H9 (cell line): Measurements from ENCODE around the gene SNHG17. TPM values are rescaled to one million over a fixed set of nuclear protein-coding genes. Genes with fewer than 3 reads are reported as not detected.

Experiments used
- DNase-seq: peaks from one replicate; pipeline ENCODE4 v3.0.0-alpha.2; 2017
- H2AFZ ChIP-seq: one replicate; pipeline ENCODE4 v1.6.1; 2013; ENCODE audit warnings: mild to moderate bottlenecking, low read length, control low read depth, moderate library complexity
- H2AK5ac ChIP-seq: 2 replicates; pipeline ENCODE4 v1.6.1; 2013; ENCODE audit warnings: low read length, control low read depth, mixed read lengths; ENCODE audit not compliant: insufficient read length
- H2BK120ac ChIP-seq: one replicate; pipeline ENCODE4 v1.6.1; 2013; ENCODE audit warnings: low read depth, mild to moderate bottlenecking, low read length, control low read depth, inconsistent platforms; ENCODE audit not compliant: poor library complexity, severe bottlenecking
- H2BK12ac ChIP-seq: 2 replicates; pipeline ENCODE4 v1.6.1; 2013; ENCODE audit warnings: low read length, control low read depth, mixed read lengths, low read depth; ENCODE audit not compliant: insufficient read length
- H2BK15ac ChIP-seq: 2 replicates; pipeline ENCODE4 v1.6.1; 2013; ENCODE audit warnings: low read depth, low read length, control low read depth
- H2BK20ac ChIP-seq: one replicate; pipeline ENCODE4 v1.6.1; 2013; ENCODE audit warnings: low read depth, mild to moderate bottlenecking, low read length, control low read depth, inconsistent platforms; ENCODE audit not compliant: poor library complexity, severe bottlenecking
- H2BK5ac ChIP-seq: 2 replicates; pipeline ENCODE4 v1.6.1; 2013; ENCODE audit warnings: low read length, control low read depth, mixed read lengths; ENCODE audit not compliant: insufficient read length
- H3K14ac ChIP-seq: 2 replicates; pipeline ENCODE4 v1.6.1; 2013; ENCODE audit warnings: low read length, control low read depth; ENCODE audit not compliant: insufficient read depth
- H3K18ac ChIP-seq: 2 replicates; pipeline ENCODE4 v1.6.1; 2013; ENCODE audit warnings: low read depth, mild to moderate bottlenecking, mixed read lengths, low read length, control low read depth; ENCODE audit not compliant: insufficient read length
- H3K23ac ChIP-seq: 2 replicates; pipeline ENCODE4 v1.6.1; 2013; ENCODE audit warnings: low read length, control low read depth, mixed read lengths, low read depth; ENCODE audit not compliant: insufficient read length
- H3K23me2 ChIP-seq: 2 replicates; pipeline ENCODE4 v1.6.1; 2013; ENCODE audit warnings: low read depth, mild to moderate bottlenecking, mixed read lengths, low read length, control low read depth; ENCODE audit not compliant: insufficient read length, poor library complexity, severe bottlenecking
- H3K27ac ChIP-seq: 2 replicates; pipeline ENCODE4 v1.5.1; 2013; ENCODE audit warnings: low read length, control low read depth, mixed read lengths, low read depth; ENCODE audit not compliant: insufficient read length
- H3K27me3 ChIP-seq: 2 replicates; pipeline ENCODE4 v1.6.1; 2013; ENCODE audit warnings: low read length, control low read depth, inconsistent platforms; ENCODE audit not compliant: insufficient read depth
- H3K4ac ChIP-seq: 2 replicates; pipeline ENCODE4 v1.6.1; 2013; ENCODE audit warnings: low read depth, mild to moderate bottlenecking, control low read depth, inconsistent platforms, low read length, moderate library complexity
- H3K4me1 ChIP-seq: 2 replicates; pipeline ENCODE4 v1.6.1; 2013; ENCODE audit warnings: low read length, control low read depth, inconsistent platforms; ENCODE audit not compliant: insufficient read depth
- H3K4me2 ChIP-seq: 2 replicates; pipeline ENCODE4 v1.6.1; 2013; ENCODE audit warnings: low read length, control low read depth, mixed read lengths; ENCODE audit not compliant: insufficient read length, insufficient read depth
- H3K56ac ChIP-seq: 2 replicates; pipeline ENCODE4 v1.6.1; 2013; ENCODE audit warnings: low read depth, mild to moderate bottlenecking, mixed read lengths, low read length, control low read depth; ENCODE audit not compliant: insufficient read length
- H3K79me1 ChIP-seq: 2 replicates; pipeline ENCODE4 v1.6.1; 2013; ENCODE audit warnings: low read depth, mild to moderate bottlenecking, moderate library complexity, low read length, control low read depth, inconsistent platforms; ENCODE audit not compliant: insufficient read depth, poor library complexity, severe bottlenecking
- H3K79me2 ChIP-seq: 2 replicates; pipeline ENCODE4 v1.6.1; 2013; ENCODE audit warnings: low read length, control low read depth, inconsistent platforms; ENCODE audit not compliant: insufficient read depth
- H3K9ac ChIP-seq: 2 replicates; pipeline ENCODE4 v1.6.1; 2013; ENCODE audit warnings: low read length, control low read depth, mixed read lengths; ENCODE audit not compliant: insufficient read length; ENCODE audit errors: extremely low read depth
- H3K9me3 ChIP-seq: one replicate; pipeline ENCODE4 v1.6.1; 2013; ENCODE audit warnings: low read depth, low read length, inconsistent platforms; ENCODE audit not compliant: control insufficient read depth
- H3T11ph ChIP-seq: one replicate; pipeline ENCODE4 v1.6.1; 2013; ENCODE audit warnings: mild to moderate bottlenecking, low read length, control low read depth, inconsistent platforms
- H4K20me1 ChIP-seq: one replicate; pipeline ENCODE4 v1.6.1; 2013; ENCODE audit not compliant: control insufficient read depth, insufficient read length, insufficient read depth
- H4K5ac ChIP-seq: 2 replicates; pipeline ENCODE4 v1.6.1; 2013; ENCODE audit warnings: low read depth, mild to moderate bottlenecking, mixed read lengths, low read length, control low read depth; ENCODE audit not compliant: insufficient read length
- H4K8ac ChIP-seq: replicated peaks from 2 replicates; pipeline ENCODE4 v1.6.1; 2013; ENCODE audit warnings: low read length, control low read depth, mixed read lengths, low read depth; ENCODE audit not compliant: insufficient read length
- H4K91ac ChIP-seq: 2 replicates; pipeline ENCODE4 v1.6.1; 2013; ENCODE audit warnings: low read depth, mild to moderate bottlenecking, moderate library complexity, mixed read lengths, low read length, control low read depth; ENCODE audit not compliant: insufficient read length
- H3K27ac Mint-ChIP-seq, 3 experiments: 2 replicates in 2 of 3; 3 replicates in 1 of 3; pipeline ENCODE4 v1.8.0; 2020 to 2021; ENCODE audit warnings: mixed read lengths in 3 of 3, mild to moderate bottlenecking in 1 of 3, moderate library complexity in 1 of 3
- H3K27me3 Mint-ChIP-seq: 2 replicates; pipeline ENCODE4 v1.8.0; 2021; ENCODE audit warnings: low read depth, mild to moderate bottlenecking, moderate library complexity, mixed read lengths
- H3K36me3 Mint-ChIP-seq, 3 experiments: 2 replicates in 2 of 3; 3 replicates in 1 of 3; pipeline ENCODE4 v1.8.0; 2020 to 2021; ENCODE audit warnings: low read depth in 3 of 3, mixed read lengths in 3 of 3; ENCODE audit not compliant: insufficient read depth in 1 of 3
- H3K4me1 Mint-ChIP-seq, 2 experiments: 2 replicates each; pipeline ENCODE4 v1.8.0; 2020; ENCODE audit warnings: mixed read lengths in 2 of 2
- H3K4me3 Mint-ChIP-seq, 2 experiments: 2 replicates in 1 of 2; 3 replicates in 1 of 2; pipeline ENCODE4 v1.8.0; 2020 to 2021; ENCODE audit warnings: mild to moderate bottlenecking in 2 of 2, mixed read lengths in 2 of 2, moderate library complexity in 1 of 2
- H3K9me3 Mint-ChIP-seq, 2 experiments: 2 replicates in 1 of 2; 3 replicates in 1 of 2; pipeline ENCODE4 v1.8.0; 2020; ENCODE audit warnings: mild to moderate bottlenecking in 2 of 2, mixed read lengths in 2 of 2, moderate library complexity in 1 of 2
- CTCF ChIP-seq: fragments of 200-600 bp; sonication (generic); conservative IDR thresholded peaks from 3 replicates; pipeline ENCODE4 v1.8.0; 2021; ENCODE audit warnings: antibody characterized with exemption, mild to moderate bottlenecking
- WGBS: extraction: QIAGEN DNeasy Blood & Tissue Kit; methylation state at CpG from one replicate; pipeline ENCODE4 v1.1.7; 2013; ENCODE audit warnings: missing lambda C conversion rate, low lambda C conversion rate, mixed read lengths; ENCODE audit not compliant: insufficient read length; ENCODE audit errors: extremely low coverage; 5-methylcytosine and 5-hydroxymethylcytosine counted together
- total RNA-seq: library from RNA; stranded (reverse); gene quantifications from 2 replicates; pipeline ENCODE4 v1.2.1, GENCODE V29; 2021

SNHG17 gene
- total RNA-seq, 1 experiment from 2014 or later: 70.1 TPM

GRCh38 chr20:38447251-38447661 is 12.1 kb upstream of the SNHG17 start:
- peaks cover 3% of the 10 kb centered on the region for H3K27me3 Mint-ChIP-seq

More at GRCh38 chr20:38447251-38447661, 12.1 kb upstream of the SNHG17 start:
- peaks cover 9% of the 10 kb centered on the region for H3K23me2 ChIP-seq
- H3K79me1 ChIP-seq: peaks cover 2% of the 10 kb centered on the region
- H2BK15ac ChIP-seq: no peak overlapping the region
- H2AFZ ChIP-seq: no peak overlapping the region
- no peak overlapping the region for H2BK12ac ChIP-seq
- no peaks in the 10 kb centered on the region for H3K9me3 ChIP-seq
- no peak overlapping the region for H3K18ac ChIP-seq
- no peaks in the 10 kb centered on the region for H3K27me3 ChIP-seq
- no peak overlapping the region for H3K4ac ChIP-seq
- no peak overlapping the region for H4K5ac ChIP-seq
- H4K20me1 ChIP-seq: no peaks in the 10 kb centered on the region
- TF ChIP-seq CTCF: no peak
- H2AK5ac ChIP-seq: no peak overlapping the region
- no peaks in the 10 kb centered on the region; the same call in 1 of the 2 replicates for H3K79me2 ChIP-seq
- H2BK5ac ChIP-seq: no peak overlapping the region
- peaks cover 10 to 16% of the 10 kb centered on the region in 2 experiments for H3K4me1 Mint-ChIP-seq
- peak overlapping the region; percentile 74 for H3K4me2 ChIP-seq
- no CpG with 5 or more reads among the region's 12 CpGs for WGBS
- H3K27ac Mint-ChIP-seq: peak overlapping the region in 1 of 3 experiments; percentile 62; a peak in 1 of 7 replicates
- H3K56ac ChIP-seq: no peak overlapping the region
- H3K27ac ChIP-seq: no peak overlapping the region
- peak overlapping the region; percentile 71 for H3K9ac ChIP-seq
- H3T11ph ChIP-seq: no peak overlapping the region
- no peak overlapping the region for H3K23ac ChIP-seq
- no peak overlapping the region for H2BK120ac ChIP-seq
- H4K91ac ChIP-seq: no peak overlapping the region
- H4K8ac ChIP-seq: no peak overlapping the region
- H2BK20ac ChIP-seq: no peak overlapping the region
- no peak for DNase-seq
- H3K36me3 Mint-ChIP-seq: peaks cover 20 to 34% (median 30%) of the 10 kb centered on the region in 3 experiments; a peak in 6 of 7 replicates
- H3K9me3 Mint-ChIP-seq: no peaks in the 10 kb centered on the region
- peak overlapping the region; percentile 76 to 84 for H3K4me3 Mint-ChIP-seq
- H3K14ac ChIP-seq: peak overlapping the region; percentile 83; the same call in 1 of the 2 replicates
- H3K4me1 ChIP-seq: no peaks in the 10 kb centered on the region
